Measurements from ENCODE around the gene GLP2R.

DNA sequence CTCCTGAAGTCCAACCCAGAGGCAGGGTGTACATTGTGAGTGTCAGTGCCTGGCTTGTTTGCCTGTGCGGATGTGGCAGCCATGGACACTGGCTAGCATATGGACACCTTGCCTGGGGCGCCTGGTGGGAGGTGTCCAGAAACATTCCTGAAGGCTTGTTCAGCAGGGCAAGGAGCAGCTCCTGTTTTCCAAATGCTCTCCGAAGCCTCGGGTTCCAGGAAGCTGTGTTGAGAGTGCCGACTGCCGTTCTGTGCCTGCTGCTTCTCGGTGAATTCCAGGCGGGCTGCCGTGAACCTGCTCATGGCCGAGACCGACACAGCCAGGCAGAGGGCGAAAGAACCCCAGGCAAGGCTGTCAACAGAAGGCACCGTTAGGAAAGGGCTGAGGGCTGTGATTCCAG is 23.4 kb upstream of the GLP2R start:
- TF ChIP-seq CTCF (IDR thresholded peaks at IDR 0.05; ENCODE audit: insufficient read depth, low read length, poor library complexity, severe bottlenecking): no peak
- no peak for TF ChIP-seq EZH2phosphoT487 (conservative IDR thresholded peaks at IDR 0.05; ENCODE audit: low read length)
